DND-41 (cell line): ENCODE data around the gene JSRP1.

Experiments
- ATAC-seq: fragments of 200-7000 bp; cut with Tn5 transposase; 3 replicates; pipeline ENCODE4 v1.9.1; 2021; ENCODE audit warnings: low read depth; ENCODE audit not compliant: insufficient read depth
- DNase-seq: peaks from one replicate; pipeline ENCODE4 v3.0.0-alpha.2; 2020
- H2AFZ ChIP-seq: 2 replicates; pipeline ENCODE4 v1.6.0; 2012; ENCODE audit warnings: low read depth, low read length
- H3K27ac ChIP-seq: 2 replicates; pipeline ENCODE4 v1.5.1; 2012; ENCODE audit warnings: low read length, inconsistent platforms
- H3K27me3 ChIP-seq: fragments of 200-600 bp; sonication (generic); 2 replicates; pipeline ENCODE4 v1.6.0; 2012; ENCODE audit warnings: low read length, mild to moderate bottlenecking, inconsistent platforms; ENCODE audit not compliant: insufficient read depth, poor library complexity
- H3K36me3 ChIP-seq: 2 replicates; pipeline ENCODE4 v1.5.1; 2012; ENCODE audit warnings: low read length, inconsistent platforms; ENCODE audit not compliant: insufficient read depth
- H3K4me1 ChIP-seq: 2 replicates; pipeline ENCODE4 v1.5.1; 2012; ENCODE audit warnings: mild to moderate bottlenecking, low read length; ENCODE audit not compliant: insufficient read depth
- H3K4me2 ChIP-seq: 2 replicates; pipeline ENCODE4 v1.6.0; 2012; ENCODE audit warnings: mild to moderate bottlenecking, moderate library complexity, low read length, inconsistent platforms; ENCODE audit not compliant: insufficient read depth
- H3K4me3 ChIP-seq, 2 experiments: fragments of 200-600 bp in 1 of 2; shearing (Covaris generic) in 1 of 2; 2 replicates each; pipeline ENCODE4 v1.5.1; 2012 to 2016; ENCODE audit warnings: inconsistent platforms in 2 of 2, low read length in 2 of 2, mild to moderate bottlenecking in 2 of 2, low read depth in 1 of 2, moderate library complexity in 1 of 2
- H3K79me2 ChIP-seq: 2 replicates; pipeline ENCODE4 v1.6.0; 2012; ENCODE audit warnings: low read length, inconsistent platforms; ENCODE audit not compliant: insufficient read depth
- H3K9ac ChIP-seq: 2 replicates; pipeline ENCODE4 v1.6.0; 2012; ENCODE audit warnings: low read depth, mild to moderate bottlenecking, inconsistent platforms, low read length, moderate library complexity
- H3K9me3 ChIP-seq: 2 replicates; pipeline ENCODE4 v1.5.1; 2012; ENCODE audit warnings: low read length, moderate library complexity, mild to moderate bottlenecking, inconsistent platforms; ENCODE audit not compliant: insufficient read depth, severe bottlenecking
- H4K20me1 ChIP-seq: 2 replicates; pipeline ENCODE4 v1.6.0; 2012; ENCODE audit warnings: low read length; ENCODE audit not compliant: insufficient read depth
- CTCF ChIP-seq: IDR thresholded peaks from 2 replicates; pipeline ENCODE4 v1.5.1; 2012; ENCODE audit warnings: borderline replicate concordance, low read length, moderate library complexity, mild to moderate bottlenecking; ENCODE audit not compliant: poor library complexity, severe bottlenecking; ENCODE audit errors: extremely low read depth
- EZH2 ChIP-seq: IDR thresholded peaks from 3 replicates; pipeline ENCODE4 v1.6.1; 2012; ENCODE audit warnings: borderline replicate concordance, low read depth, mild to moderate bottlenecking, moderate library complexity, low read length, inconsistent platforms; ENCODE audit not compliant: severe bottlenecking

The JSRP1 gene

DNA sequence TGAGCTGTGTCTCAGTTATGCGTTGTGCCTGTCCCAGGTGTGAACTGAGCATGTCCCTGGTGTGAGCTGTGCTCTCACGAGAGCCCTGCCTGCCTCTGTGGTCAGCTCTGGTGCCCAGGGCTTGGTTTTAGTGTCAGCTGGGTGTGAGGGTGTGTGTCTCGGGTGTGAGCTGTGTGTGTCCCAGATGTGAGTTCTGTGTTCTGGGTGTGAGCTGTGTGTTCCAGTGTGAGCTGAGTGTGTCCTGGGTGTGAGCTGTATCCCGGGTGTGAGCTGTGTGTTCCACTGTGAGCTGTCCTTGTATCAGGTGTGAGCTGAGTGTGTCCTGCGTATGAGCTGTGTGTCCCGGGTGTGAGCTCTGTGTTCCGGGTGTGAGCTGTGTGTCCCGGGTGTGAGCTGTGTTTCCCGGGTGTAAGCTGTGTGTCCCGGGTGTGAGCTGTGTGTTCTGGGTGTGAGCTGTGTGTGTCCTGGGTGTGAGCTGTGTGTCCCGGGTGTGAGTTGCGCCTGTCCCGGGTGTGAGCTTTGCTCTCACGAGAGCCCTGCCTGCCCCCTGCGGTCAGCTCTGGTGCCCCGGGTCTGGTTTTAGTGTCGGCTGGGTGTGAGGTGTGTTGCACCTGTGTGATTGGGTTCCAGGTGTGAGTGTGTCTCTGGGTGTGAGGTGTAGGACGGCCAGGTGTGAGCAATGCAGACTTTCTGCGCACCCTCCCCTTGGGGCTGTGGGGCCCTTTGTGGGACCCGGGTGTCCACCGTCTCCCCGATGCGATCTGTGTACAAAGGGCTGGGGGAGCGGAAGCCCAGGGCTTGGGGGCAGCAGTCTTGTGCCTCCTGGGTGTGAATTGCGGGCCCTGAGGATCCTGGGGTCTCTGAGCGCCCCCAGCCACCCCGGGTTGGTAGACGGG, 32.8 kb upstream of the JSRP1 start:
- Histone ChIP-seq H3K27me3 (no peaks in the 10 kb centered on the region), H4K20me1 (peaks cover 9% of the 10 kb centered on the region; the same call in 1 of the 2 replicates), H3K9ac (peak overlapping the region; percentile 42; the same call in 1 of the 2 replicates), H3K79me2 (no peaks in the 10 kb centered on the region), H3K4me2 (peak overlapping the region; percentile 51; the same call in 1 of the 2 replicates), H3K4me3 (no peak overlapping the region), H3K36me3 (no peaks in the 10 kb centered on the region), H3K4me1 (peaks cover 11% of the 10 kb centered on the region), H3K27ac (no peak overlapping the region), H2AFZ (no peak overlapping the region), H3K9me3 (no peaks in the 10 kb centered on the region)
- TF ChIP-seq EZH2 (peak; percentile 15), CTCF (no peak)
- ATAC-seq (no peak), DNase-seq (no peak)

GRCh38 chr19:2288338-2288817, 32.2 kb upstream of the JSRP1 start:
- peaks cover 9% of the 10 kb centered on the region; the same call in 1 of the 2 replicates for H4K20me1 ChIP-seq
- no peak overlapping the region for H2AFZ ChIP-seq
- H3K27ac ChIP-seq: no peak overlapping the region
- no peak for ATAC-seq
- H3K36me3 ChIP-seq: no peaks in the 10 kb centered on the region
- no peak overlapping the region for H3K4me2 ChIP-seq
- no peak for DNase-seq
- H3K9ac ChIP-seq: no peak overlapping the region
- no peak overlapping the region for H3K4me3 ChIP-seq
- no peaks in the 10 kb centered on the region for H3K9me3 ChIP-seq
- H3K27me3 ChIP-seq: no peaks in the 10 kb centered on the region
- peaks cover 11% of the 10 kb centered on the region for H3K4me1 ChIP-seq
- TF ChIP-seq EZH2: no peak
- no peak for TF ChIP-seq CTCF
- no peaks in the 10 kb centered on the region for H3K79me2 ChIP-seq

GRCh38 chr19:2287585-2288337, 31.5 kb upstream of the JSRP1 start:
- DNase-seq (no peak), ATAC-seq (no peak)
- H3K4me2 ChIP-seq: no peak overlapping the region
- H4K20me1 ChIP-seq: peaks cover 9% of the 10 kb centered on the region; the same call in 1 of the 2 replicates
- H3K9ac ChIP-seq: no peak overlapping the region
- no peaks in the 10 kb centered on the region for H3K27me3 ChIP-seq
- no peaks in the 10 kb centered on the region for H3K79me2 ChIP-seq
- peaks cover 11% of the 10 kb centered on the region for H3K4me1 ChIP-seq
- no peaks in the 10 kb centered on the region for H3K36me3 ChIP-seq
- no peak overlapping the region for H3K27ac ChIP-seq
- H3K9me3 ChIP-seq: no peaks in the 10 kb centered on the region
- no peak overlapping the region for H2AFZ ChIP-seq
- no peak overlapping the region for H3K4me3 ChIP-seq
- TF ChIP-seq EZH2 (no peak), CTCF (no peak)
